Chondrocyte (in vitro differentiated cells): ENCODE results near the gene CFAP251. TPM values are rescaled to one million over a fixed set of nuclear protein-coding genes. Genes with fewer than 3 reads are reported as not detected.

Experiments used
- DNase-seq: peaks from one replicate; pipeline ENCODE4 v3.0.0; 2021; ENCODE audit warnings: mixed read lengths, low spot score
- H3K27ac Mint-ChIP-seq: one replicate; pipeline ENCODE4 v1.8.0; 2021; ENCODE audit warnings: mild to moderate bottlenecking, moderate library complexity, mixed read lengths; ENCODE audit not compliant: unreplicated experiment
- H3K27me3 Mint-ChIP-seq: 2 replicates; pipeline ENCODE4 v1.8.0; 2021; ENCODE audit warnings: low read depth, mixed read lengths
- H3K36me3 Mint-ChIP-seq: 2 replicates; pipeline ENCODE4 v1.8.0; 2021; ENCODE audit warnings: low read depth, mixed read lengths
- H3K4me1 Mint-ChIP-seq: 2 replicates; pipeline ENCODE4 v1.8.0; 2021; ENCODE audit warnings: low read depth, mild to moderate bottlenecking, mixed read lengths
- H3K4me3 Mint-ChIP-seq: one replicate; pipeline ENCODE4 v1.8.0; 2021; ENCODE audit warnings: mild to moderate bottlenecking, moderate library complexity, mixed read lengths; ENCODE audit not compliant: unreplicated experiment
- H3K9me3 Mint-ChIP-seq: 2 replicates; pipeline ENCODE4 v1.8.0; 2021; ENCODE audit warnings: low read depth, mixed read lengths
- CTCF ChIP-seq: fragments of 200-600 bp; sonication (generic); IDR thresholded peaks from 2 replicates; pipeline ENCODE4 v1.5.0; 2021; ENCODE audit warnings: antibody characterized with exemption, mild to moderate bottlenecking, moderate library complexity
- total RNA-seq: library from RNA; stranded (reverse); gene quantifications from 3 replicates; pipeline ENCODE4 v1.2.1, GENCODE V29; 2021

CFAP251 gene
- total RNA-seq, 1 donor from 2014 or later = 4.5 TPM

GRCh38 chr12:121961195-121961879 lies 42.9 kb downstream of the CFAP251 start:
- Mint-ChIP-seq H3K4me3 (no peak overlapping the region), H3K36me3 (peaks cover 9% of the 10 kb centered on the region), H3K27me3 (no peaks in the 10 kb centered on the region), H3K9me3 (no peaks in the 10 kb centered on the region), H3K4me1 (peaks cover 17% of the 10 kb centered on the region), H3K27ac (no peak overlapping the region)
- DNase-seq = no peak
- no peak for TF ChIP-seq CTCF

GRCh38 chr12:121963341-121964018 lies 45.1 kb downstream of the CFAP251 start:
- Mint-ChIP-seq H3K4me3 (no peak overlapping the region), H3K4me1 (peaks cover 17% of the 10 kb centered on the region), H3K27me3 (no peaks in the 10 kb centered on the region), H3K27ac (no peak overlapping the region), H3K9me3 (no peaks in the 10 kb centered on the region), H3K36me3 (peaks cover 23% of the 10 kb centered on the region)
- no peak for DNase-seq
- TF ChIP-seq CTCF = no peak

GRCh38 chr12:121964813-121965643 lies 46.6 kb downstream of the CFAP251 start:
- no peak overlapping the region for H3K27ac Mint-ChIP-seq
- peaks cover 14% of the 10 kb centered on the region for H3K4me1 Mint-ChIP-seq
- H3K9me3 Mint-ChIP-seq = no peaks in the 10 kb centered on the region
- no peak overlapping the region for H3K4me3 Mint-ChIP-seq
- DNase-seq = no peak
- no peaks in the 10 kb centered on the region for H3K27me3 Mint-ChIP-seq
- TF ChIP-seq CTCF = no peak
- H3K36me3 Mint-ChIP-seq = peaks cover 27% of the 10 kb centered on the region

- no peak overlapping the region for H3K27ac Mint-ChIP-seq
- TF ChIP-seq CTCF = no peak
- H3K9me3 Mint-ChIP-seq = peaks cover 2% of the 10 kb centered on the region
- H3K4me1 Mint-ChIP-seq = peaks cover 14% of the 10 kb centered on the region
- no peak for DNase-seq
- no peaks in the 10 kb centered on the region for H3K27me3 Mint-ChIP-seq
- H3K36me3 Mint-ChIP-seq = peaks cover 36% of the 10 kb centered on the region
- no peak overlapping the region for H3K4me3 Mint-ChIP-seq
These were observed 48.6 kb downstream of the CFAP251 start for GRCh38 chr12:121966959-121967358.

- TF ChIP-seq CTCF = no peak
- peaks cover 13% of the 10 kb centered on the region for H3K4me1 Mint-ChIP-seq
- H3K4me3 Mint-ChIP-seq = no peak overlapping the region
- no peak overlapping the region for H3K27ac Mint-ChIP-seq
- DNase-seq = no peak
- peaks cover 32% of the 10 kb centered on the region for H3K36me3 Mint-ChIP-seq
- H3K9me3 Mint-ChIP-seq = peaks cover 5% of the 10 kb centered on the region
- H3K27me3 Mint-ChIP-seq = no peaks in the 10 kb centered on the region
These were observed 50.5 kb downstream of the CFAP251 start for GRCh38 chr12:121968876-121969275.
